ENCODE data around the gene RAPGEF6. TPM values are rescaled to one million over a fixed set of nuclear protein-coding genes. Genes with fewer than 3 reads are reported as not detected.

Gene RAPGEF6
- total RNA-seq, 2 donors from 2014 or later, result 19.2 to 24.0 TPM

DNA sequence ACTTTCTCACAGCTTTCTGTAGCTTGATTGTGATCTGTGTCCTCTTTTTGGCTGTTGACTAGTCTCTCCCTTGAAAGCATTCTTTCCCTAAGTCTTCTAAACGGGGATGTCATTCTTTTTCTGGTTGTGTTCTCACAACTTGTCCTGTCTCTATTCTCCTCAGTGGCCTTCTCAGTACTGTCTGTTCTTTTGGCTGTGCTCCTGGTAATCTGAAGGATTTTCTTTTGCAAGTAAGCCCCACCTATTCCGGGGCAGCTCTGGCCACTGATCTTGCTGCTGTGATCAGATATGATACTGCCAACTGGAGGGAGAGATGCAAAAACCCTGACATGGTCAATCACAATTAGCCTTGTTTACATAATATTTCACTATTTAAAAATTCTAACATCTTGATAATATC lies 198.9 kb downstream of the RAPGEF6 start:
- no peak for TF ChIP-seq CTCF (conservative IDR thresholded peaks at IDR 0.05)
- Mint-ChIP-seq H3K4me3 (no peak overlapping the region), H3K27me3 (ENCODE audit: insufficient read depth) (no peaks in the 10 kb centered on the region), H3K4me1 (no peaks in the 10 kb centered on the region), H3K9me3 (no peaks in the 10 kb centered on the region), H3K36me3 (ENCODE audit: low read depth) (peaks cover 53% of the 10 kb centered on the region), H3K27ac (no peak overlapping the region)
- no peak overlapping the region for H3K4me3 ChIP-seq (ENCODE audit: low read length)
- no peaks in the 10 kb centered on the region for H3K9me3 ChIP-seq (ENCODE audit: control insufficient read depth, low read length)
- no peaks in the 10 kb centered on the region for H3K27me3 ChIP-seq (ENCODE audit: control insufficient read depth, insufficient read depth, low read length, poor library complexity, severe bottlenecking)
- no peak overlapping the region for H3K27ac ChIP-seq (ENCODE audit: low read depth, low read length)
- WGBS, 2 experiments (ENCODE audit: insufficient coverage in 1 of 2, insufficient read length in 1 of 2), result 85% methylated on average over 2 of the region's 2 CpGs; no CpG with 5 or more reads in 1 of the 2 experiments
- no peaks in the 10 kb centered on the region for H3K4me1 ChIP-seq (ENCODE audit: control insufficient read depth, insufficient read depth, low read length)
- peaks cover 66% of the 10 kb centered on the region for H3K36me3 ChIP-seq (ENCODE audit: control insufficient read depth, insufficient read depth, low read length)
- no peak overlapping the region for H3K9ac ChIP-seq (ENCODE audit: extremely low read depth, low read length, poor library complexity, severe bottlenecking)
- DNase-seq, result no peak

GRCh38 chr5:131433109-131433508 lies 201.9 kb downstream of the RAPGEF6 start:
- H3K27me3 ChIP-seq (ENCODE audit: control insufficient read depth, insufficient read depth, low read length, poor library complexity, severe bottlenecking), result no peaks in the 10 kb centered on the region
- no peak overlapping the region for H3K4me3 Mint-ChIP-seq
- no peak for DNase-seq
- H3K36me3 ChIP-seq (ENCODE audit: control insufficient read depth, insufficient read depth, low read length), result peaks cover 61% of the 10 kb centered on the region
- peaks cover 4% of the 10 kb centered on the region for H3K4me1 Mint-ChIP-seq
- H3K27ac ChIP-seq (ENCODE audit: low read depth, low read length), result no peak overlapping the region
- H3K9me3 ChIP-seq (ENCODE audit: control insufficient read depth, low read length), result no peaks in the 10 kb centered on the region
- H3K4me1 ChIP-seq (ENCODE audit: control insufficient read depth, insufficient read depth, low read length), result no peaks in the 10 kb centered on the region
- no peak overlapping the region for H3K27ac Mint-ChIP-seq
- H3K4me3 ChIP-seq (ENCODE audit: low read length), result no peak overlapping the region
- H3K36me3 Mint-ChIP-seq (ENCODE audit: low read depth), result peaks cover 57% of the 10 kb centered on the region
- 92 to 97% methylated on average over 1 of the region's 1 CpG for WGBS, 2 experiments (ENCODE audit: insufficient coverage in 1 of 2, insufficient read length in 1 of 2)
- H3K9me3 Mint-ChIP-seq, result no peaks in the 10 kb centered on the region
- H3K9ac ChIP-seq (ENCODE audit: extremely low read depth, low read length, poor library complexity, severe bottlenecking), result no peak overlapping the region
- no peak for TF ChIP-seq CTCF (conservative IDR thresholded peaks at IDR 0.05)
- no peaks in the 10 kb centered on the region for H3K27me3 Mint-ChIP-seq (ENCODE audit: insufficient read depth)

GRCh38 chr5:131431794-131432193 lies 203.2 kb downstream of the RAPGEF6 start:
- no peaks in the 10 kb centered on the region for H3K4me1 ChIP-seq (ENCODE audit: control insufficient read depth, insufficient read depth, low read length)
- 85 to 100% methylated on average over 2 of the region's 2 CpGs for WGBS, 2 experiments (ENCODE audit: insufficient coverage in 1 of 2, insufficient read length in 1 of 2)
- peaks cover 65% of the 10 kb centered on the region for H3K36me3 ChIP-seq (ENCODE audit: control insufficient read depth, insufficient read depth, low read length)
- H3K9me3 ChIP-seq (ENCODE audit: control insufficient read depth, low read length), result no peaks in the 10 kb centered on the region
- H3K9ac ChIP-seq (ENCODE audit: extremely low read depth, low read length, poor library complexity, severe bottlenecking), result no peak overlapping the region
- H3K4me3 Mint-ChIP-seq, result no peak overlapping the region
- H3K36me3 Mint-ChIP-seq (ENCODE audit: low read depth), result peaks cover 56% of the 10 kb centered on the region
- DNase-seq, result no peak
- H3K27me3 ChIP-seq (ENCODE audit: control insufficient read depth, insufficient read depth, low read length, poor library complexity, severe bottlenecking), result no peaks in the 10 kb centered on the region
- TF ChIP-seq CTCF (conservative IDR thresholded peaks at IDR 0.05), result no peak
- H3K4me1 Mint-ChIP-seq, result peaks cover 4% of the 10 kb centered on the region
- no peak overlapping the region for H3K4me3 ChIP-seq (ENCODE audit: low read length)
- H3K9me3 Mint-ChIP-seq, result no peaks in the 10 kb centered on the region
- no peak overlapping the region for H3K27ac Mint-ChIP-seq
- H3K27me3 Mint-ChIP-seq (ENCODE audit: insufficient read depth), result no peaks in the 10 kb centered on the region
- no peak overlapping the region for H3K27ac ChIP-seq (ENCODE audit: low read depth, low read length)

Data from endodermal cell (in vitro differentiated cells).